GM12878 (cell line): Measurements from ENCODE around the gene ZBTB6. TPM values are rescaled to one million over a fixed set of nuclear protein-coding genes. Genes with fewer than 3 reads are reported as not detected.

Experiments used
- ATAC-seq: fragments of 200-7000 bp; cut with Tn5 transposase; 3 replicates; pipeline ENCODE4 v1.9.1; 2020; ENCODE audit warnings: mild to moderate bottlenecking, moderate library complexity
- BruUV-seq: library from RNA; stranded (reverse); fragments of 400-500 nt; replicated peaks from 2 replicates; lab custom pipeline; 2021; lab: Mats Ljungman, UMichigan
- CTCF ChIA-PET: fragments of 300-600 bp; sonication (Branson Sonifier 250); formaldehyde crosslinking; extraction: SDS; loops from one replicate; lab custom pipeline; 2021; ENCODE audit warnings: inconsistent platforms; lab: Yijun Ruan, JAX
- POLR2A ChIA-PET: fragments of 350-600 bp; formaldehyde crosslinking; extraction: SDS; loops from one replicate; lab custom pipeline; 2021; ENCODE audit warnings: inconsistent platforms; lab: Charles Lee
- RAD21 ChIA-PET: fragments of 300-600 bp; sonication (Branson Sonifier 250); formaldehyde crosslinking; loops from one replicate; lab custom pipeline; 2023; ENCODE audit warnings: antibody characterized with exemption; ENCODE audit not compliant: unreplicated experiment; lab: Charles Lee
- SMC1A ChIA-PET: fragments of 300-600 bp; sonication (Branson Sonifier 250); formaldehyde crosslinking; loops from one replicate; lab custom pipeline; 2023; ENCODE audit not compliant: unreplicated experiment, uncharacterized antibody; lab: Charles Lee
- DNase-seq: peaks from one replicate; pipeline ENCODE4 v3.0.0-alpha.2; 2011; ENCODE audit warnings: low read depth, low spot score
- FAIRE-seq: peaks from 3 replicates; lab custom pipeline; 2011; peaks lifted over from hg19 to GRCh38; lab: Jason Lieb, UNC
- H2AFZ ChIP-seq: 2 replicates; pipeline ENCODE4 v1.6.0; 2011; ENCODE audit warnings: low read depth, low read length, control low read depth; ENCODE audit not compliant: control insufficient read depth
- H3K27ac ChIP-seq: 2 replicates; pipeline ENCODE4 v1.5.1; 2011; ENCODE audit warnings: control low read depth; ENCODE audit not compliant: control insufficient read depth, insufficient read depth
- H3K27me3 ChIP-seq, 2 experiments: replicated peaks in 1 of 2; 2 replicates each; pipeline versions ENCODE4 v1.6.0 to v1.6.1; 2011; ENCODE audit warnings: low read length in 1 of 2; ENCODE audit not compliant: control insufficient read depth in 2 of 2, insufficient read depth in 2 of 2
- H3K36me3 ChIP-seq, 2 experiments: 2 replicates each; pipeline ENCODE4 v1.5.1; 2011; ENCODE audit warnings: low read length in 1 of 2; ENCODE audit not compliant: control insufficient read depth in 2 of 2, insufficient read depth in 2 of 2
- H3K4me1 ChIP-seq: 2 replicates; pipeline ENCODE4 v1.6.1; 2011; ENCODE audit warnings: mild to moderate bottlenecking, low read length, moderate library complexity, mixed read lengths; ENCODE audit not compliant: control insufficient read depth, insufficient read depth
- H3K4me2 ChIP-seq: 2 replicates; pipeline ENCODE4 v1.6.0; 2011; ENCODE audit warnings: control low read depth; ENCODE audit not compliant: control insufficient read depth, insufficient read depth
- H3K4me3 ChIP-seq: fragments of 200-600 bp; sonication (generic); 2 replicates; pipeline ENCODE4 v1.5.1; 2016
- H3K79me2 ChIP-seq: 2 replicates; pipeline ENCODE4 v1.6.0; 2011; ENCODE audit warnings: low read length; ENCODE audit not compliant: control insufficient read depth, insufficient read depth
- H3K9ac ChIP-seq: 2 replicates; pipeline ENCODE4 v1.8.0; 2011; ENCODE audit warnings: low read length, control low read depth, mixed read lengths; ENCODE audit not compliant: control insufficient read depth, insufficient read depth
- H3K9me3 ChIP-seq: replicated peaks from 3 replicates; pipeline ENCODE4 v1.5.1; 2011; ENCODE audit warnings: mild to moderate bottlenecking, low read length; ENCODE audit not compliant: control insufficient read depth, insufficient read depth
- H4K20me1 ChIP-seq: 2 replicates; pipeline ENCODE4 v1.6.0; 2011; ENCODE audit not compliant: control insufficient read depth, insufficient read depth
- BHLHE40 ChIP-seq, 2 experiments: fragments of 450-650 bp in 1 of 2; IDR thresholded peaks; 2 replicates each; pipeline ENCODE4 v1.6.1; 2011 to 2017; ENCODE audit warnings: low read depth in 2 of 2, borderline replicate concordance in 1 of 2, improper control_type of control experiment in 1 of 2, low read length in 1 of 2, mild to moderate bottlenecking in 1 of 2
- KAT2A ChIP-seq: conservative IDR thresholded peaks from 2 replicates; pipeline ENCODE4 v1.6.1; 2011; ENCODE audit warnings: low read depth, low read length; ENCODE audit not compliant: control insufficient read depth
- MEF2A ChIP-seq: IDR thresholded peaks from 2 replicates; pipeline ENCODE4 v1.6.1; 2011; ENCODE audit warnings: low read depth, mild to moderate bottlenecking, low read length, moderate library complexity; ENCODE audit not compliant: insufficient read depth
- MTA3 ChIP-seq: IDR thresholded peaks from 2 replicates; pipeline ENCODE4 v1.6.1; 2012; ENCODE audit warnings: low read length, inconsistent platforms, borderline replicate concordance
- RAD21 ChIP-seq: IDR thresholded peaks from 2 replicates; pipeline ENCODE4 v1.6.1; 2011; ENCODE audit warnings: mild to moderate bottlenecking, low read depth, low read length, moderate library complexity; ENCODE audit not compliant: insufficient read depth
- TCF3 ChIP-seq: IDR thresholded peaks from 2 replicates; pipeline ENCODE4 v1.6.1; 2012; ENCODE audit warnings: low read depth, mild to moderate bottlenecking, low read length, borderline replicate concordance; ENCODE audit not compliant: insufficient read depth
- in situ Hi-C: fragments of 300-500 bp; cut with MboI; formaldehyde crosslinking; loops from 9 replicates; pipeline ENCODE4 v1.14.3; 2018; ENCODE audit warnings: mixed read lengths
- intact Hi-C: fragments of 100-400 bp; cut with micrococcal nuclease; formaldehyde crosslinking; loops from one replicate; pipeline ENCODE4 v1.14.2; 2022; ENCODE audit not compliant: unreplicated experiment
- polyA plus RNA-seq, 11 experiments: library from polyadenylated mRNA; depleted of rRNA in 4 of 11; unstranded in 6 of 11; stranded (reverse) in 5 of 11; fragments of >200 nt; fragmentation: Nextera tagmentation in 4 of 11; fragmentation: Illumina TruSeq in 1 of 11; extraction: Ambion mirVana in 4 of 11; extraction: Trizol in 1 of 11; gene quantifications; 1 replicate in 1 of 11; 2 replicates in 10 of 11; pipeline versions ENCODE4 v1.2.1 to v1.2.3, GENCODE V29; 2011 to 2016; ENCODE audit warnings: inconsistent platforms in 2 of 11, missing spikeins in 2 of 11, low read depth in 1 of 11
- total RNA-seq, 4 experiments: library from RNA; depleted of rRNA in 3 of 4; stranded (reverse); fragments of >200 nt in 3 of 4; fragmentation: Illumina TruSeq in 1 of 4; extraction: Trizol in 1 of 4; gene quantifications; 2 replicates each; pipeline versions ENCODE4 v1.2.1 to v1.2.3, GENCODE V29; 2013 to 2021
- TF ChIP-seq, protein P1 (sequence below): fragments of 450-650 bp; IDR thresholded peaks from 2 replicates; pipeline ENCODE4 v1.6.1; 2017; ENCODE audit warnings: mild to moderate bottlenecking
- TF ChIP-seq, protein P2 (sequence below): fragments of 450-650 bp; formaldehyde crosslinking; IDR thresholded peaks from 2 replicates; pipeline ENCODE4 v1.4.0; 2022; ENCODE audit warnings: mild to moderate bottlenecking, moderate library complexity

Gene ZBTB6
- total and polyA plus RNA-seq, 10 of the 15 experiments (the other 5 are each of a cell fraction or from before 2014, with no cell fraction given), result 1.7 to 11.5 (median 7.0) TPM

DNA sequence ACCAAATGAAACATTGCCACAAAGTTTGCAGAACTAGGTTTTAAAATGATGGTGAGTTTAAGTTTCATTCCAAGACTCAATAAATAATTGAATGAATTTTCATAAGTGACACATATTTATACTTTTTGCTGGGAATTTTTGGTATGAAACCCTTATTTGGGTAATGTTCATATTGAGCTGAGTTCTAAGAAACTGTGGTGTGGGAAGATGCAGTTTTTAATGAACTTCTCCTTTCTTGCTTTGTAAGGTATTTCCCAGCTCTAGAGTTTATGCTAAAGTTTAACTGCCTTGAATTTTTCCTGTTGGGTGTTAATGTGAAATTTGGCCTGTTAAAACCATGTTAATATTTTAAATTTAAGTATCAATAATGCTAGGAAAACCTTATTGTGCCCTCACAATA lies 42.8 kb upstream of the ZBTB6 start (continued):
- TF ChIP-seq, protein P1, sequence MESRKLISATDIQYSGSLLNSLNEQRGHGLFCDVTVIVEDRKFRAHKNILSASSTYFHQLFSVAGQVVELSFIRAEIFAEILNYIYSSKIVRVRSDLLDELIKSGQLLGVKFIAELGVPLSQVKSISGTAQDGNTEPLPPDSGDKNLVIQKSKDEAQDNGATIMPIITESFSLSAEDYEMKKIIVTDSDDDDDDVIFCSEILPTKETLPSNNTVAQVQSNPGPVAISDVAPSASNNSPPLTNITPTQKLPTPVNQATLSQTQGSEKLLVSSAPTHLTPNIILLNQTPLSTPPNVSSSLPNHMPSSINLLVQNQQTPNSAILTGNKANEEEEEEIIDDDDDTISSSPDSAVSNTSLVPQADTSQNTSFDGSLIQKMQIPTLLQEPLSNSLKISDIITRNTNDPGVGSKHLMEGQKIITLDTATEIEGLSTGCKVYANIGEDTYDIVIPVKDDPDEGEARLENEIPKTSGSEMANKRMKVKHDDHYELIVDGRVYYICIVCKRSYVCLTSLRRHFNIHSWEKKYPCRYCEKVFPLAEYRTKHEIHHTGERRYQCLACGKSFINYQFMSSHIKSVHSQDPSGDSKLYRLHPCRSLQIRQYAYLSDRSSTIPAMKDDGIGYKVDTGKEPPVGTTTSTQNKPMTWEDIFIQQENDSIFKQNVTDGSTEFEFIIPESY, result no peak
- TF ChIP-seq KAT2A, result no peak
- TF ChIP-seq, all 136 proteins: peak for 1

DNA sequence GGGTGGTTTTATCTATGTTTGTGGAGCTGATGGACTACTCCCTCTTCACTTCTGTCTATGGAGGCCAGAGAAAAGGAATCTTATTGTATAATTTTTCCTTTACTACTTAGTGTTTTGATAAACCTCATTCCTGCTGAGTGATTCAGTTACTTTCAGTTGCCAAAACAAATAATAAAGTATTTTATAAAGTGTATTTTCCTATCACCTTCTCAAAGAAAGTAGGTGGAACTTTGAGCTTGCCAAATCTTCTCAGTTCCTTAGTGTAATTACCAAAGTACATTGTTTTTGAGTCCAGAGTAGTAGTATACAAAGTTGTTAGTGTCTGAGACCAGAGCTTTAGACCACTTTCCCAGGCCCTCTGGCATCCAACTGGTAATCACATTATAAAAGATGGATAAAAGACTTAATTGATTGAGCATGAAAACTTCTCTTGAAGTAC lies 41.1 kb upstream of the ZBTB6 start:
- H3K27ac ChIP-seq, result no peak overlapping the region
- H3K4me2 ChIP-seq, result no peak overlapping the region
- TF ChIP-seq TCF3, result no peak
- TF ChIP-seq RAD21, result no peak
- TF ChIP-seq BHLHE40 (IDR thresholded peaks at IDR 0.05; ENCODE audit: borderline replicate concordance in 1 of 2, low read depth in 2 of 2, low read length in 1 of 2), result no peak
- no peak for TF ChIP-seq MEF2A
- TF ChIP-seq, protein P2, sequence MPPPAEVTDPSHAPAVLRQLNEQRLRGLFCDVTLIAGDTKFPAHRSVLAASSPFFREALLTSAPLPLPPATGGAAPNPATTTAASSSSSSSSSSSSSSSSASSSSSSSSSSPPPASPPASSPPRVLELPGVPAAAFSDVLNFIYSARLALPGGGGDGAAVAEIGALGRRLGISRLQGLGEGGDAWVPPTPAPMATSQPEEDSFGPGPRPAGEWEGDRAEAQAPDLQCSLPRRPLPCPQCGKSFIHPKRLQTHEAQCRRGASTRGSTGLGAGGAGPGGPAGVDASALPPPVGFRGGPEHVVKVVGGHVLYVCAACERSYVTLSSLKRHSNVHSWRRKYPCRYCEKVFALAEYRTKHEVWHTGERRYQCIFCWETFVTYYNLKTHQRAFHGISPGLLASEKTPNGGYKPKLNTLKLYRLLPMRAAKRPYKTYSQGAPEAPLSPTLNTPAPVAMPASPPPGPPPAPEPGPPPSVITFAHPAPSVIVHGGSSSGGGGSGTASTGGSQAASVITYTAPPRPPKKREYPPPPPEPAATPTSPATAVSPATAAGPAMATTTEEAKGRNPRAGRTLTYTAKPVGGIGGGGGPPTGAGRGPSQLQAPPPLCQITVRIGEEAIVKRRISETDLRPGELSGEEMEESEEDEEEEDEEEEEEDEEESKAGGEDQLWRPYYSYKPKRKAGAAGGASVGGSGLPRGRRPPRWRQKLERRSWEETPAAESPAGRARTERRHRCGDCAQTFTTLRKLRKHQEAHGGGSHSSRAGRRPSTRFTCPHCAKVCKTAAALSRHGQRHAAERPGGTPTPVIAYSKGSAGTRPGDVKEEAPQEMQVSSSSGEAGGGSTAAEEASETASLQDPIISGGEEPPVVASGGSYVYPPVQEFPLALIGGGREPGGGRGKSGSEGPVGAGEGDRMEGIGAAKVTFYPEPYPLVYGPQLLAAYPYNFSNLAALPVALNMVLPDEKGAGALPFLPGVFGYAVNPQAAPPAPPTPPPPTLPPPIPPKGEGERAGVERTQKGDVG (CRISPR knock-in tag), result no peak
- no peak for TF ChIP-seq MTA3
- no peak for FAIRE-seq
- ChIA-PET CTCF (interaction anchor here (0.6 to 2.0 kb wide), 5 partner anchors 12 to 100 kb away, joined by 3 to 10 read pairs (median 4); no protein-coding TSS in a partner anchor), SMC1A (interaction anchor here (1.1 kb wide), 1 partner anchor 12 kb away, joined by 3 read pairs; no protein-coding TSS in a partner anchor), RAD21 (no interaction called here), POLR2A (interaction anchor here (1.9 to 2.2 kb wide), 2 partner anchors 12 to 22 kb away, joined by 5 to 7 read pairs; no protein-coding TSS in a partner anchor)
- H3K27me3 ChIP-seq, result no peaks in the 10 kb centered on the region
- intact Hi-C loops, result no loop called here
- no peaks in the 10 kb centered on the region for H3K36me3 ChIP-seq
- H3K4me1 ChIP-seq, result peaks cover 5% of the 10 kb centered on the region; the same call in 1 of the 2 replicates
- in situ Hi-C loops, result no loop called here
- DNase-seq, result no peak
- peaks cover 1% of the 10 kb centered on the region; the same call in 1 of the 3 replicates for H3K9me3 ChIP-seq
- H3K4me3 ChIP-seq, result no peak overlapping the region
- no TSS peak for BruUV-seq
- no peak for ATAC-seq
- no peaks in the 10 kb centered on the region for H4K20me1 ChIP-seq
- H3K79me2 ChIP-seq, result peaks cover 50% of the 10 kb centered on the region
- H2AFZ ChIP-seq, result no peak overlapping the region
- no peak overlapping the region for H3K9ac ChIP-seq
